Nephron progenitor cell (in vitro differentiated cells): Measurements from ENCODE around the gene RELT.

Experiments used
- DNase-seq: peaks from one replicate; pipeline ENCODE4 v3.0.0; 2021
- H3K27ac Mint-ChIP-seq: 2 replicates; pipeline ENCODE4 v1.8.0; 2021; ENCODE audit warnings: mild to moderate bottlenecking, moderate library complexity, mixed read lengths
- H3K27me3 Mint-ChIP-seq: 2 replicates; pipeline ENCODE4 v1.8.0; 2021; ENCODE audit warnings: mild to moderate bottlenecking, low read depth, mixed read lengths; ENCODE audit not compliant: poor library complexity
- H3K36me3 Mint-ChIP-seq: 2 replicates; pipeline ENCODE4 v1.8.0; 2021; ENCODE audit warnings: low read depth, mixed read lengths
- H3K4me1 Mint-ChIP-seq: 2 replicates; pipeline ENCODE4 v1.8.0; 2021; ENCODE audit warnings: mixed read lengths
- H3K4me3 Mint-ChIP-seq: 2 replicates; pipeline ENCODE4 v1.8.0; 2021; ENCODE audit warnings: mild to moderate bottlenecking, moderate library complexity, mixed read lengths
- H3K9me3 Mint-ChIP-seq: 2 replicates; pipeline ENCODE4 v1.8.0; 2021; ENCODE audit warnings: mild to moderate bottlenecking, moderate library complexity, mixed read lengths
- TF ChIP-seq, protein P1 (sequence below): fragments of 200-600 bp; sonication (generic); IDR thresholded peaks from 2 replicates; pipeline ENCODE4 v1.5.0; 2021; ENCODE audit warnings: antibody characterized with exemption

Gene RELT

DNA sequence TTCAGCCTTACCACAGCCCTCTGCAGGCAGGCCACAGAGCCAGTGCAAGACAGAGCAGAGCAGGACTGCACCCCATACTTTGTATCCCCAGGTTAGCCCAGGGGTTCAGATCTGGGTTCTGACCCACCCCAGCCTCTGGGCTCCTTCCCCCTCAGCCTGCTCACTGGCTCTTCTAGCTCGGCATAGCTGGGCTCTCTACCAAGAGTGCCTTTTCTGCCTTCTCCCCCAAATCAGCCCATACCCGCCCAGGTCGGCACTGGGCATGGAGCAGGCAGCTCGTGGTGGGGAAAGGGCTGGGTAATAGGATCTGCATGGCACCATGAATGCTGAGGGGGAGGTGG lies 8.3 kb downstream of the RELT start:
- Mint-ChIP-seq H3K4me1 (peaks cover 87% of the 10 kb centered on the region), H3K36me3 (no peaks in the 10 kb centered on the region), H3K9me3 (no peaks in the 10 kb centered on the region), H3K27ac (peak overlapping the region; percentile 74), H3K4me3 (no peak overlapping the region), H3K27me3 (no peaks in the 10 kb centered on the region)
- DNase-seq, result no peak
- TF ChIP-seq, protein P1, sequence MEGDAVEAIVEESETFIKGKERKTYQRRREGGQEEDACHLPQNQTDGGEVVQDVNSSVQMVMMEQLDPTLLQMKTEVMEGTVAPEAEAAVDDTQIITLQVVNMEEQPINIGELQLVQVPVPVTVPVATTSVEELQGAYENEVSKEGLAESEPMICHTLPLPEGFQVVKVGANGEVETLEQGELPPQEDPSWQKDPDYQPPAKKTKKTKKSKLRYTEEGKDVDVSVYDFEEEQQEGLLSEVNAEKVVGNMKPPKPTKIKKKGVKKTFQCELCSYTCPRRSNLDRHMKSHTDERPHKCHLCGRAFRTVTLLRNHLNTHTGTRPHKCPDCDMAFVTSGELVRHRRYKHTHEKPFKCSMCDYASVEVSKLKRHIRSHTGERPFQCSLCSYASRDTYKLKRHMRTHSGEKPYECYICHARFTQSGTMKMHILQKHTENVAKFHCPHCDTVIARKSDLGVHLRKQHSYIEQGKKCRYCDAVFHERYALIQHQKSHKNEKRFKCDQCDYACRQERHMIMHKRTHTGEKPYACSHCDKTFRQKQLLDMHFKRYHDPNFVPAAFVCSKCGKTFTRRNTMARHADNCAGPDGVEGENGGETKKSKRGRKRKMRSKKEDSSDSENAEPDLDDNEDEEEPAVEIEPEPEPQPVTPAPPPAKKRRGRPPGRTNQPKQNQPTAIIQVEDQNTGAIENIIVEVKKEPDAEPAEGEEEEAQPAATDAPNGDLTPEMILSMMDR, result no peak

DNA sequence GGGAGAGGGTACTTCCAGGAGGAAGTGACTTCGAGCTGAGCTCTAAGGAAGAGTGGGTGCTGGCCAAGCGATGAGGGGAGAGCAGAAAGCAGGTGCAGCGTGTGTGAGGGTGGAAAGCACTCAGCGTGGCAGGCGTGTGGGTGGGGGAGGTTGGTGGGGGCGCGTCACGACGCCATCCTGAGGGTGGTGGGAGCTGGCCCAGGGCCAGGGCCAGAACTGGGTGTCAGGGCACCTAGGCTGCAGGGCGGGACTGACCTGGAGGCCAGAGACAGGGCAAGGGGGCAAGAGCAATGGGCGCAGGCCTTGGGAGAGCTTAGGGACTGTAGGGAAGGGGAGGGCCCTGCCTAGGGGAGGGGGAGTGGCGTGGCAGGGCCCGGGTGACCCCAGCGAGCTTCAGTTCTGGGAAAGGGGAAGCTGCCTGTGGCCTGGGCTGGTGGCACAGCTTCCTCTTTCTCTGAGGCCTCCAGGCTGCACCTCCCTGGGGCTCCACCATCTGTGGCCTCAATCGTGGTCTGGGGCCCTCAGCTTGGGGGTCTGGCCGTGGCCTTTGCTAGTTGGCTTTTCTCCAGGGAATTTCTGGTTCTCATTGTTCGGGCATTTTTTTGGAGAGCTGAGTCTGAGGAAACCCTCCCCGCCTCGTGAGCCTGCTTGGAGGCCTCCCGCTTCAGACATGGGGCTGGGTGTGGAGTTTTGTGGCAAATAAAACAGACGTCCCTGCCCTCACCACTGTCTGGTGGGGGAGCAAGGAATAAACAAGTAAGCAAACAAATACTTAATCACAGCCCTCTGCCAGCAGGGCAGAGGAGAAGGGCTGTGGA lies 8.9 kb downstream of the RELT start:
- Mint-ChIP-seq H3K4me1 (peaks cover 87% of the 10 kb centered on the region), H3K36me3 (no peaks in the 10 kb centered on the region), H3K4me3 (no peak overlapping the region), H3K9me3 (no peaks in the 10 kb centered on the region), H3K27ac (peak overlapping the region; percentile 74), H3K27me3 (no peaks in the 10 kb centered on the region)
- DNase-seq, result no peak
- TF ChIP-seq, protein P1, result no peak

DNA sequence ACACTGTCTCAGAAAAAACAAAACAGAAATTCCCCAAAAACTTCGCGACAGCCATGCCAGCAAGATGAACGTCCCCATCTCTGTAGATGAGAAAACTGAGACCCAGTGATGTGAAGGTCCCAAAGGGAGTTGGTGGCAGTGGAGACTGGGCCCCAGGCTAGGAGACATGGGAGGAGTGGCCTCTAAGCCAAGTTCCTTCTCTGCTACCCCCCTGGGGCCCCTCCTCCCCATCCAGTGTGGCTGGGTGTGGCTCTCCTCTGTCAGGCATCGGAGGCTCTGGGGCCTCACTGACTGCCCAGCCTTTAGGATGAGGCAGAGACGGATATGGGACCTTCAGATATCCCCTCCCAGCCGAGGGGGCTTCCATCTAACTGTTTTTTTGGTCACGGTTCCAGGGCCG lies 9.8 kb downstream of the RELT start:
- peak overlapping the region; percentile 2 for H3K4me3 Mint-ChIP-seq
- TF ChIP-seq, protein P1, result no peak
- peaks cover 82% of the 10 kb centered on the region for H3K4me1 Mint-ChIP-seq
- H3K27me3 Mint-ChIP-seq, result no peaks in the 10 kb centered on the region
- DNase-seq, result no peak
- H3K27ac Mint-ChIP-seq, result peak overlapping the region; percentile 72
- H3K36me3 Mint-ChIP-seq, result no peaks in the 10 kb centered on the region
- H3K9me3 Mint-ChIP-seq, result no peaks in the 10 kb centered on the region

DNA sequence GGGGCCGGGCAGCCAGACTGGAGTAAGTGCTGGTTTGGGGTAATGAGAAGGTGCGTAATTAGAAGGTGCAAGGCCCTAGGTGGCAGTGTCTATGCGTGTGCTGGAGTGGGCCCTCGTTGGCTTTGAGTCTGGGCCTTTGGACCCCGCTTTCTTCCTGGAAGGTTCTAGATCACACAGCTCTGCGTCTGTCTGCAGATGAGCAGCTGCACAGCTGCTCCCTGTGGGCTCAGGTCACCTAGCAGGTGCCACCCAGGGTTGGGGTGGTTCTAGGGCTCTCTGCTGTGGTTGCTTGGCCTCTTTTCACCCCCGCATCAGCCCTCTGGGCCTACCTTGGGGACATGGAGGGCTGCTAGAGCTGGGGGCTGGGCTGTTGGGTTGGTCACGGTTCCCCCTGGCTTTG lies 10.3 kb downstream of the RELT start:
- Mint-ChIP-seq H3K4me3 (peak overlapping the region; percentile 2), H3K36me3 (no peaks in the 10 kb centered on the region), H3K9me3 (no peaks in the 10 kb centered on the region), H3K27me3 (no peaks in the 10 kb centered on the region), H3K4me1 (peaks cover 78% of the 10 kb centered on the region), H3K27ac (no peak overlapping the region)
- TF ChIP-seq, protein P1, result no peak
- DNase-seq, result no peak

DNA sequence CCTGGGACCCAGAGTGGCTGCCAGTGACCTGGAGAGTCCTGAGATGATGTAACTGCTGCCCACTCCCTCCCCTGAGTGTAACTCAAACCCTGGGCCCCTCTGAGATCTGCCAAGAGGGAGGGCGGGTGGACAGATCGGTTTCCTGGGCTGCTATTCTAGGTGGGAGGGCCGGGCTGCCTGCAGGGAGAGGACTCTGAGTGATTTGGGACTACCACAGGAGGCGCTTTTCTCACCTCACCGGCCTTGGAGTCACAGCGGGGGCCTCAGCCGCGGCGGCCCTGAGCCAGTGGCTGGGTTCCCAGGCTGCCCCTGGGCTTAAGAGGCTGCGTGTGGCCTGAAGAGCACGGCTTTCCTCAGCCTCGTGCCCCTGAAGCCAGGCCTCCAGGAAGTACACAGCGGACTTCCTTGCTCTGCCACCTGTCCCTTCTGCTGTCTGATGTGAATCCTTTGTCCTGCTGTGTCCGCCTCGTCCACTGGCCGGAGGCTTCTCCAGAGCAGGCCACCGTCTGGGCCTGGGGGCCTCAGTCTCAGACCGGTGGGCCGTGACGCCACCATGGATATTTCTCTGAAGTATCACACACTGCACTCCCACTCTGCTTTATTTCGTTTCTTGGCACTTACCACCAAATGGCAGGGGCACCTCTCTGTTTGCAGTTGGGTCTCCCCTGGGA lies 11.5 kb downstream of the RELT start:
- Mint-ChIP-seq H3K36me3 (no peaks in the 10 kb centered on the region), H3K27ac (peak overlapping the region; percentile 90), H3K9me3 (no peaks in the 10 kb centered on the region), H3K4me3 (peak overlapping the region; percentile 61), H3K27me3 (no peaks in the 10 kb centered on the region), H3K4me1 (peaks cover 70% of the 10 kb centered on the region)
- DNase-seq, result peak; percentile 68
- TF ChIP-seq, protein P1, result no peak
